Measurements from ENCODE around the gene SYNM.

GRCh38 chr15:99123713-99124451 is 19.0 kb downstream of the SYNM start:
- no peak for TF ChIP-seq CTCF (conservative IDR thresholded peaks at IDR 0.05; ENCODE audit: low read depth, low read length)
- TF ChIP-seq EZH2 (IDR thresholded peaks at IDR 0.05; ENCODE audit: low read length, unreplicated experiment): no peak
- no peak for TF ChIP-seq EZH2phosphoT487 (IDR thresholded peaks at IDR 0.05; ENCODE audit: borderline replicate concordance, low read length)
